ENCODE measurements around the gene CDH23.

CDH23 gene

GRCh38 chr10:71558991-71559390 is 162.3 kb downstream of the CDH23 start:
- TF ChIP-seq CTCF (conservative IDR thresholded peaks at IDR 0.05; ENCODE audit: low read depth) = no peak
- ChIA-PET CTCF (no interaction called here), POLR2A (ENCODE audit: low non-redundant PET) (no interaction called here)
- H3K27ac ChIP-seq = no peak overlapping the region
- no peak for DNase-seq (ENCODE audit: low spot score)

- ChIA-PET POLR2A (ENCODE audit: low non-redundant PET) (interaction anchor here (0.5 kb wide), 1 partner anchor 242 kb away, joined by 3 read pairs; no protein-coding TSS in a partner anchor), CTCF (interaction anchor here (1.0 to 1.5 kb wide), 2 partner anchors 9 to 177 kb away, joined by 3 to 4 read pairs; no protein-coding TSS in a partner anchor)
- no peak for TF ChIP-seq CTCF (conservative IDR thresholded peaks at IDR 0.05; ENCODE audit: low read depth)
- DNase-seq (ENCODE audit: low spot score) = no peak
- H3K27ac ChIP-seq = no peak overlapping the region
Measured at GRCh38 chr10:71561003-71561574, 164.4 kb downstream of the CDH23 start.

GRCh38 chr10:71562181-71562580 is 165.5 kb downstream of the CDH23 start:
- no peak for TF ChIP-seq CTCF (conservative IDR thresholded peaks at IDR 0.05; ENCODE audit: low read depth)
- POLR2A ChIA-PET (ENCODE audit: low non-redundant PET) = no interaction called here
- H3K27ac ChIP-seq = no peak overlapping the region
- DNase-seq (ENCODE audit: low spot score) = no peak
- CTCF ChIA-PET = interaction anchor here (0.5 to 1.5 kb wide), 4 partner anchors 47 to 243 kb away, joined by 3 to 4 read pairs (median 3); no protein-coding TSS in a partner anchor

- DNase-seq (ENCODE audit: low spot score) = no peak
- POLR2A ChIA-PET (ENCODE audit: low non-redundant PET) = no interaction called here
- no peak overlapping the region for H3K27ac ChIP-seq
- TF ChIP-seq CTCF (conservative IDR thresholded peaks at IDR 0.05; ENCODE audit: low read depth) = no peak
- CTCF ChIA-PET = interaction anchor here (0.9 kb wide), 1 partner anchor 249 kb away, joined by 3 read pairs; no protein-coding TSS in a partner anchor
Measured at GRCh38 chr10:71562904-71563303, 166.2 kb downstream of the CDH23 start.

GRCh38 chr10:71564194-71564820 is 167.6 kb downstream of the CDH23 start:
- ChIA-PET POLR2A (ENCODE audit: low non-redundant PET) (no interaction called here), CTCF (interaction anchor here (0.6 to 1.0 kb wide), 3 partner anchors 45 to 332 kb away, joined by 3 to 4 read pairs (median 3); no protein-coding TSS in a partner anchor)
- no peak for DNase-seq (ENCODE audit: low spot score)
- no peak for TF ChIP-seq CTCF (conservative IDR thresholded peaks at IDR 0.05; ENCODE audit: low read depth)
- no peak overlapping the region for H3K27ac ChIP-seq

GRCh38 chr10:71565284-71566000 is 168.7 kb downstream of the CDH23 start:
- ChIA-PET CTCF (interaction anchor here (0.7 to 1.0 kb wide), 2 partner anchors 44 to 648 kb away, joined by 3 to 4 read pairs; no protein-coding TSS in a partner anchor), POLR2A (ENCODE audit: low non-redundant PET) (no interaction called here)
- no peak overlapping the region for H3K27ac ChIP-seq
- TF ChIP-seq CTCF (conservative IDR thresholded peaks at IDR 0.05; ENCODE audit: low read depth) = no peak
- no peak for DNase-seq (ENCODE audit: low spot score)

Measured in RWPE1 (cell line).